HepG2 (cell line): ENCODE data around the gene PARD3. TPM values are rescaled to one million over a fixed set of nuclear protein-coding genes. Genes with fewer than 3 reads are reported as not detected.

Experiments
- ATAC-seq: fragments of 200-7000 bp; cut with Tn5 transposase; 3 replicates; pipeline ENCODE4 v1.9.1; 2020; ENCODE audit warnings: mild to moderate bottlenecking, moderate library complexity
- BruUV-seq: library from RNA; stranded (reverse); fragments of 400-500 nt; replicated peaks from 2 replicates; lab custom pipeline; 2021; lab: Mats Ljungman, UMichigan
- CTCF ChIA-PET: fragments of 300-600 bp; formaldehyde crosslinking; extraction: SDS; loops from one replicate; lab custom pipeline; 2021; ENCODE audit warnings: low total read pairs, inconsistent platforms, low intra/inter-chr PET ratio; lab: Yijun Ruan, JAX
- POLR2A ChIA-PET: fragments of 350-600 bp; sonication (Branson Sonifier 250); formaldehyde crosslinking; loops from one replicate; lab custom pipeline; 2020; ENCODE audit warnings: antibody characterized with exemption, inconsistent platforms; lab: Yijun Ruan, JAX
- DNase-seq: peaks from one replicate; pipeline ENCODE4 v3.0.0-alpha.2; 2015; ENCODE audit warnings: low spot score
- FAIRE-seq: peaks from 3 replicates; lab custom pipeline; 2011; peaks lifted over from hg19 to GRCh38; lab: Jason Lieb, UNC
- H2AFZ ChIP-seq: one replicate; pipeline ENCODE4 v1.6.1; 2011; ENCODE audit warnings: low read length, inconsistent platforms
- H3K27ac ChIP-seq: fragments of 300-600 bp; 3 replicates; pipeline ENCODE4 v1.8.0; 2011; ENCODE audit warnings: mixed run types, mild to moderate bottlenecking, mixed read lengths, low read length, inconsistent platforms; ENCODE audit not compliant: insufficient read depth; ENCODE audit errors: extremely low read length
- H3K27me3 ChIP-seq, 2 experiments: fragments of 200-600 bp in 1 of 2; 2 replicates in 1 of 2; 3 replicates in 1 of 2; pipeline versions ENCODE4 v1.6.0 to v1.8.0; 2011; ENCODE audit warnings: low read length in 2 of 2, mild to moderate bottlenecking in 2 of 2, moderate library complexity in 2 of 2, inconsistent platforms in 1 of 2; ENCODE audit not compliant: insufficient read depth in 2 of 2, control insufficient read depth in 1 of 2
- H3K36me3 ChIP-seq, 2 experiments: fragments of 200-600 bp in 1 of 2; replicated peaks in 1 of 2; 2 replicates in 1 of 2; 3 replicates in 1 of 2; pipeline versions ENCODE4 v1.5.1 to v1.8.0; 2011; ENCODE audit warnings: low read length in 2 of 2, inconsistent platforms in 1 of 2; ENCODE audit not compliant: insufficient read depth in 2 of 2, control insufficient read depth in 1 of 2
- H3K4me1 ChIP-seq: 2 replicates; pipeline ENCODE4 v1.5.1; 2012; ENCODE audit warnings: low read length, inconsistent platforms; ENCODE audit not compliant: insufficient read depth
- H3K4me2 ChIP-seq: 2 replicates; pipeline ENCODE4 v1.6.0; 2011; ENCODE audit warnings: low read depth, low read length, inconsistent platforms
- H3K4me3 ChIP-seq, 3 experiments: fragments of 200-600 bp in 1 of 3; sonication (generic), shearing (Covaris generic) in 1 of 3; replicated peaks in 1 of 3; 2 replicates each; pipeline ENCODE4 v1.5.1; 2011 to 2016; ENCODE audit warnings: low read length in 3 of 3, inconsistent platforms in 2 of 3, low read depth in 2 of 3, mild to moderate bottlenecking in 2 of 3, control low read depth in 1 of 3, mixed read lengths in 1 of 3; ENCODE audit not compliant: insufficient read depth in 1 of 3
- H3K79me2 ChIP-seq: one replicate; pipeline ENCODE4 v1.6.1; 2011; ENCODE audit warnings: low read length, inconsistent platforms; ENCODE audit not compliant: insufficient read depth
- H3K9ac ChIP-seq: 2 replicates; pipeline ENCODE4 v1.6.0; 2011; ENCODE audit warnings: mild to moderate bottlenecking, low read depth, low read length, inconsistent platforms; ENCODE audit not compliant: insufficient read depth
- H3K9me3 ChIP-seq: 2 replicates; pipeline ENCODE4 v1.5.1; 2012; ENCODE audit warnings: mild to moderate bottlenecking, low read length
- H4K20me1 ChIP-seq: 2 replicates; pipeline ENCODE4 v1.6.0; 2011; ENCODE audit warnings: inconsistent platforms, mild to moderate bottlenecking, low read length, moderate library complexity; ENCODE audit not compliant: insufficient read depth
- EED ChIP-seq: sonication (generic); formaldehyde crosslinking; IDR thresholded peaks from 2 replicates; pipeline ENCODE4 v1.5.0; 2020; ENCODE audit warnings: mild to moderate bottlenecking, missing genetic modification reagents
- FOXP1 ChIP-seq, 2 experiments: fragments of 450-650 bp in 1 of 2; IDR thresholded peaks; 2 replicates each; pipeline ENCODE4 v1.6.1; 2017 to 2018; ENCODE audit warnings: antibody characterized with exemption in 1 of 2
- HMG20B ChIP-seq: conservative IDR thresholded peaks from 2 replicates; pipeline ENCODE4 v1.6.1; 2016; ENCODE audit warnings: missing genetic modification reagents, missing compliant biosample characterization
- MAFF ChIP-seq: IDR thresholded peaks from 2 replicates; pipeline ENCODE4 v1.6.1; 2011; ENCODE audit warnings: low read depth, low read length, improper control_type of control experiment
- MAFK ChIP-seq, 2 experiments: IDR thresholded peaks in 1 of 2; conservative IDR thresholded peaks in 1 of 2; 2 replicates each; pipeline ENCODE4 v1.6.1; 2011; ENCODE audit warnings: improper control_type of control experiment in 2 of 2, low read length in 2 of 2
- MLLT10 ChIP-seq: sonication (generic); formaldehyde crosslinking; IDR thresholded peaks from 2 replicates; pipeline ENCODE4 v1.4.0; 2020; ENCODE audit warnings: missing genetic modification reagents
- MXI1 ChIP-seq: IDR thresholded peaks from 3 replicates; pipeline ENCODE4 v1.6.1; 2012; ENCODE audit warnings: low read depth, low read length, inconsistent platforms, borderline replicate concordance
- MYNN ChIP-seq: sonication (generic); formaldehyde crosslinking; IDR thresholded peaks from 2 replicates; pipeline ENCODE4 v1.4.0; 2020; ENCODE audit warnings: mild to moderate bottlenecking, low read depth, missing genetic modification reagents
- PAWR ChIP-seq: sonication (generic); formaldehyde crosslinking; IDR thresholded peaks from 2 replicates; pipeline ENCODE4 v1.4.0; 2020; ENCODE audit warnings: missing genetic modification reagents, mild to moderate bottlenecking, borderline replicate concordance
- RARA ChIP-seq: IDR thresholded peaks from 2 replicates; pipeline ENCODE4 v1.6.1; 2016; ENCODE audit warnings: missing genetic modification reagents, missing compliant biosample characterization
- RCOR2 ChIP-seq: IDR thresholded peaks from 2 replicates; pipeline ENCODE4 v1.6.1; 2016; ENCODE audit warnings: missing biosample characterization, missing genetic modification reagents
- SNRNP70 ChIP-seq: fragments of 200-400 bp; formaldehyde crosslinking; IDR thresholded peaks from 2 replicates; pipeline ENCODE4 v1.6.1; 2017; ENCODE audit warnings: mild to moderate bottlenecking, low read depth, low read length, moderate library complexity
- TMF1 ChIP-seq: sonication (generic); formaldehyde crosslinking; IDR thresholded peaks from 2 replicates; pipeline ENCODE4 v1.8.1; 2022; ENCODE audit warnings: low read depth, missing genetic modification reagents
- TOE1 ChIP-seq: sonication (generic); formaldehyde crosslinking; IDR thresholded peaks from 2 replicates; pipeline ENCODE4 v1.4.0; 2020; ENCODE audit warnings: mild to moderate bottlenecking, missing genetic modification reagents
- U2AF2 ChIP-seq: fragments of 200-400 bp; formaldehyde crosslinking; IDR thresholded peaks from 2 replicates; pipeline ENCODE4 v1.6.1; 2017; ENCODE audit warnings: low read depth, mild to moderate bottlenecking, low read length
- ZBTB21 ChIP-seq: sonication (generic); formaldehyde crosslinking; IDR thresholded peaks from 2 replicates; pipeline ENCODE4 v1.4.0; 2020; ENCODE audit warnings: missing genetic modification reagents
- ZNF205 ChIP-seq: IDR thresholded peaks from 2 replicates; pipeline ENCODE4 v1.6.1; 2018; ENCODE audit warnings: missing biosample characterization, missing genetic modification reagents
- ZNF260 ChIP-seq: sonication (generic); formaldehyde crosslinking; IDR thresholded peaks from 2 replicates; pipeline ENCODE4 v1.4.0; 2020; ENCODE audit warnings: missing genetic modification reagents, low read depth, mild to moderate bottlenecking, borderline replicate concordance
- ZNF430 ChIP-seq: sonication (generic); formaldehyde crosslinking; IDR thresholded peaks from 2 replicates; pipeline ENCODE4 v1.9.0; 2021; ENCODE audit warnings: mild to moderate bottlenecking, missing genetic modification reagents
- ZNF577 ChIP-seq: sonication (generic); formaldehyde crosslinking; IDR thresholded peaks from 2 replicates; pipeline ENCODE4 v1.4.0; 2020; ENCODE audit warnings: mild to moderate bottlenecking, low read depth, missing genetic modification reagents, borderline replicate concordance
- ZNF790 ChIP-seq: sonication (generic); formaldehyde crosslinking; IDR thresholded peaks from 2 replicates; pipeline ENCODE4 v1.8.0; 2022; ENCODE audit warnings: missing genetic modification reagents, mild to moderate bottlenecking, borderline replicate concordance
- WGBS: methylation state at CpG from one replicate; pipeline ENCODE4 v1.1.6; 2017; ENCODE audit warnings: low lambda C conversion rate; 5-methylcytosine and 5-hydroxymethylcytosine counted together
- in situ Hi-C: cut with HindIII; loops from 2 replicates; pipeline ENCODE4 v1.10.0; 2017; ENCODE audit warnings: low pct_unique_long_range_greater_than_20kb; ENCODE audit not compliant: extremely low pct_ligation_motif_present
- intact Hi-C: fragments of 100-400 bp; cut with micrococcal nuclease; formaldehyde crosslinking; loops from one replicate; pipeline ENCODE4 v1.10.0; 2022; ENCODE audit not compliant: unreplicated experiment
- polyA plus RNA-seq, 8 experiments: library from polyadenylated mRNA; depleted of rRNA in 3 of 8; stranded (reverse) in 7 of 8; unstranded in 1 of 8; fragments of >200 nt; fragmentation: Illumina TruSeq in 4 of 8; extraction: Trizol in 4 of 8; gene quantifications; 2 replicates each; pipeline versions ENCODE4 v1.2.1 to v1.2.3, GENCODE V29; 2011 to 2016; ENCODE audit warnings: low read depth in 4 of 8, missing spikeins in 1 of 8, mixed read lengths in 1 of 8; ENCODE audit not compliant: insufficient read depth in 1 of 8
- total RNA-seq, 5 experiments: library from RNA; depleted of rRNA; stranded (reverse); fragments of >200 nt; fragmentation: Illumina TruSeq; extraction: Trizol; gene quantifications; 2 replicates each; pipeline ENCODE4 v1.2.3, GENCODE V29; 2016; ENCODE audit warnings: low read depth in 1 of 5
- TF ChIP-seq, protein P1 (sequence below): sonication (generic); formaldehyde crosslinking; conservative IDR thresholded peaks from 2 replicates; pipeline ENCODE4 v1.8.1; 2023; ENCODE audit warnings: missing genetic modification reagents
- TF ChIP-seq, protein P2 (sequence below): sonication (generic); formaldehyde crosslinking; IDR thresholded peaks from 2 replicates; pipeline ENCODE4 v1.9.0; 2022; ENCODE audit warnings: low read depth, missing genetic modification reagents

PARD3 gene
- total and polyA plus RNA-seq, 2 of the 13 experiments (the other 11 are each of a cell fraction or from before 2014, with no cell fraction given) = 40.9 to 60.0 TPM

DNA sequence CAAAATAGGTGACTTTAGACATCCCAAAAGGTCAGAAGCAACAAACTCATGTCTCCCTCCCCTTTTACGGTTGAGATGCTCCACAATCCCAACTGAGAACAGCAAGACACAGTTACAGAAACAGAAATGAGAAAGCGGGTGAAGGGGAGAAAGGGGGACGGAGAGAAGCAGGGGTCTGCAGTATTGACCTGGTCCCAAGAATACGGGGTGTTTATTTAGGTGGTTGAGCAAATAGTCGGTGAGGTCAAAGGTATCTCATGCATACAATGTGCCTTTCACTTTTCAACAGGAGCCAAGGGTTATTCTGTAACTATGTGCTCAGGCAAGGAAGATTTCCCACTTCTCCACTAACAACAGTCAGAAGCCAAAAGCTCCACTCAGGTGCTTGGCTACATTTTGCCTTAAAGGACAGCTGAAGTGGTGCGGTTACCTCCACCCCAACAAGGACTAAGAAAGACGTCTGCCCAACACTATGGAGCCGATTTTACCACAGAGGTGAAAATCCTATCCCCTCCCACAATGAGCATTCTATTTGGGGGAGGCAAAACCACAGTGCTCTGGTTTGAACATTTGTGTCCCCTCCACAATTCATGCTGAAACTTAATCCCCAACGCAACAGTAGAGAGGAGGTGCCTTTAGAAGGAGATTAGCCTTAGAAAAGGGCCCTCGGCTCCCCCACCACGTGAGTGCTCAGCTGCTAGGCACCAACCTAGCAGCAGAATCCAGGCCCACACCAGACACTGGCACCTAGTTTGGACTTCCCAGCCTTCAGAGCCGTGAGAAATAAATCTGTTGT is 77.9 kb downstream of the PARD3 start (continued):
- TF ChIP-seq SNRNP70 (no peak), ZNF577 (no peak), ZNF260 (CRISPR knock-in tag) (no peak), ZNF205 (CRISPR knock-in tag) (0 out of 2 replicates have a peak, but pooled peaks have one; percentile 75), TOE1 (CRISPR knock-in tag) (peak; percentile 40; the same call in 1 of the 2 replicates), RCOR2 (CRISPR knock-in tag) (no peak), MXI1 (peak; percentile 31; the same call in 1 of the 3 replicates), U2AF2 (no peak), RARA (CRISPR knock-in tag) (peak; percentile 86)
- TF ChIP-seq, protein P1, sequence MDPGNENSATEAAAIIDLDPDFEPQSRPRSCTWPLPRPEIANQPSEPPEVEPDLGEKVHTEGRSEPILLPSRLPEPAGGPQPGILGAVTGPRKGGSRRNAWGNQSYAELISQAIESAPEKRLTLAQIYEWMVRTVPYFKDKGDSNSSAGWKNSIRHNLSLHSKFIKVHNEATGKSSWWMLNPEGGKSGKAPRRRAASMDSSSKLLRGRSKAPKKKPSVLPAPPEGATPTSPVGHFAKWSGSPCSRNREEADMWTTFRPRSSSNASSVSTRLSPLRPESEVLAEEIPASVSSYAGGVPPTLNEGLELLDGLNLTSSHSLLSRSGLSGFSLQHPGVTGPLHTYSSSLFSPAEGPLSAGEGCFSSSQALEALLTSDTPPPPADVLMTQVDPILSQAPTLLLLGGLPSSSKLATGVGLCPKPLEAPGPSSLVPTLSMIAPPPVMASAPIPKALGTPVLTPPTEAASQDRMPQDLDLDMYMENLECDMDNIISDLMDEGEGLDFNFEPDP (CRISPR knock-in tag) = no peak

DNA sequence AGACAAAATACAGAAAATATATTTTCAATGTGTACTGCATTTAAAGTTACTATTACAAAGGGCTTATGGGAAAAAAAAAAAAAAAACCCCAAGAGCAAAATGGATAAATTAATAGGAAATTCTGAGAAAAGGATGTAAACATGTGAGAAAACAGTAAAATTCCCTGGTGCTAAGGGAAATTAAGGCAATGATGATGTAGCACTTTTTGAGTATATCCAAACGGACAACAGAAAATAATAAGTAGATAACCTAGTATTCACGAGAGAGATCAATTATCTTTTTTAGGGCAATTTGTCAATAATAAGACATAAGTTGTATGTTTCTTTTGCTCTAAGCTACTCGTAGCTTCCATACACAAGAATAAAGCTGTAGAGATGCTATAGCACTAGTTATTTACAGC is 80.2 kb downstream of the PARD3 start:
- CTCF ChIA-PET = no interaction called here
- WGBS = 94% methylated on average over 3 of the region's 3 CpGs
- intact Hi-C loops = loop anchor here (5.0 to 10.0 kb wide), 2 partner anchors 50 to 77 kb away; no protein-coding TSS in a partner anchor
- TF ChIP-seq TMF1 (CRISPR knock-in tag) (no peak), EED (no peak), MAFF (peak; percentile 46; the same call in 1 of the 2 replicates), MAFK (conservative IDR thresholded peaks at IDR 0.05 in 1 of 2, IDR thresholded peaks at IDR 0.05 in 1 of 2; ENCODE audit: low read length in 2 of 2) (peak; percentile 30 to 66; a peak in 3 of 4 replicates), HMG20B (CRISPR knock-in tag) (no peak), ZBTB21 (CRISPR knock-in tag) (no peak), PAWR (CRISPR knock-in tag) (no peak), MYNN (no peak), FOXP1 (IDR thresholded peaks at IDR 0.05) (no peak), FOXP1 (CRISPR knock-in tag; IDR thresholded peaks at IDR 0.05) (no peak), ZNF790 (CRISPR knock-in tag) (no peak), ZNF430 (no peak), MLLT10 (CRISPR knock-in tag) (no peak)
- TF ChIP-seq, protein P2, sequence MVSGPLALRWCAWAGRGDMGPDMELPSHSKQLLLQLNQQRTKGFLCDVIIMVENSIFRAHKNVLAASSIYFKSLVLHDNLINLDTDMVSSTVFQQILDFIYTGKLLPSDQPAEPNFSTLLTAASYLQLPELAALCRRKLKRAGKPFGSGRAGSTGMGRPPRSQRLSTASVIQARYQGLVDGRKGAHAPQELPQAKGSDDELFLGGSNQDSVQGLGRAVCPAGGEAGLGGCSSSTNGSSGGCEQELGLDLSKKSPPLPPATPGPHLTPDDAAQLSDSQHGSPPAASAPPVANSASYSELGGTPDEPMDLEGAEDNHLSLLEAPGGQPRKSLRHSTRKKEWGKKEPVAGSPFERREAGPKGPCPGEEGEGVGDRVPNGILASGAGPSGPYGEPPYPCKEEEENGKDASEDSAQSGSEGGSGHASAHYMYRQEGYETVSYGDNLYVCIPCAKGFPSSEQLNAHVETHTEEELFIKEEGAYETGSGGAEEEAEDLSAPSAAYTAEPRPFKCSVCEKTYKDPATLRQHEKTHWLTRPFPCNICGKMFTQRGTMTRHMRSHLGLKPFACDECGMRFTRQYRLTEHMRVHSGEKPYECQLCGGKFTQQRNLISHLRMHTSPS (CRISPR knock-in tag) = no peak

More for the DNA sequence above, 80.2 kb downstream of the PARD3 start:
- Histone ChIP-seq H3K36me3 (no peaks in the 10 kb centered on the region), H3K4me1 (peaks cover 90% of the 10 kb centered on the region), H2AFZ (no peak overlapping the region), H3K9ac (no peak overlapping the region), H3K27me3 (no peaks in the 10 kb centered on the region), H4K20me1 (no peaks in the 10 kb centered on the region), H3K27ac (peak overlapping the region; percentile 5), H3K4me2 (no peak overlapping the region), H3K4me3 (no peak overlapping the region), H3K9me3 (no peaks in the 10 kb centered on the region), H3K79me2 (peaks cover 79% of the 10 kb centered on the region)
- in situ Hi-C loops = no loop called here
- DNase-seq (no peak), FAIRE-seq (no peak), ATAC-seq (no peak)
- POLR2A ChIA-PET = no interaction called here
- no TSS peak for BruUV-seq
